ENCODE data around the gene TRAF7.
"Not testable (repeated sequence)": the region's sequence is repeated elsewhere in the genome, so short reads cannot be mapped to it uniquely, and the experiment has no call there.

DNA sequence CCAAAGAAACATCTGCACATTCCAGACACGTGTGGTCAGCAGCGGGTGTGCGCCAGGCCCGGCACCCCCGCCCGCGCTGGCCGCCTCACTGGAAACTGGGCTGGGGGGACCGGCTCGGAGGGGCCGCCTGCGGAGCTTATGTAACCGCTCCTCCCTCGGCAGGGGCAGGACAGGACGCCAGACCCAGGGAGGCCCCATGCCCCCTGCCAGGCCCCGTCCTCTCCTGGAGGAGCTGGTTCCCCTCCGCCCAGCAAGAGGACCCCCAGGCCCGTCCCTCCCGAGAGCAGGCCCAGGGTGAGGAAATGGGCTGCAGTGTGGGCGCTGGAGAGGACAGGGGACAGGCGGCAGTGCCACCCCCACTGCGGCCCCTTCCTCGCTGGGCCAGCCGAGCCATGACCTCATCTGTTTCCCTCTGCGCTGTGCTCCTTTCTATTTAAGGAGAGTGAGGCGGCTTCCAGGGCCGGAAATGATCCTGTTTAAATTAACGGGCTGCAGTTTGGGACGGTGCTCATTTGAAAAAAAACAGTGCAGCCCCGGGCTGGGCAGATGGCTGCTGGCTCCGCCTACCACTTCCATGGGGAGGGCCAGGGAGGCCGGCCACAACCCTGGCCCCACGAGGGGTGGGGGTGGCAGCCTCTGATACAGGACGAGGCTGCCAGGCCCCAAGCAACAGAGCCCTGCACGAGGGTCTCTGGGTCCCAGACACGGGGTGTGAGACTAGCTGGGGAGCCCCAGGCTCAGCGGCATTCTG, 30.7 kb upstream of the TRAF7 start:
- not testable (repeated sequence) for TF ChIP-seq EZH2phosphoT487 (IDR thresholded peaks at IDR 0.05; ENCODE audit: borderline replicate concordance, low read length)
- TF ChIP-seq, protein P1, sequence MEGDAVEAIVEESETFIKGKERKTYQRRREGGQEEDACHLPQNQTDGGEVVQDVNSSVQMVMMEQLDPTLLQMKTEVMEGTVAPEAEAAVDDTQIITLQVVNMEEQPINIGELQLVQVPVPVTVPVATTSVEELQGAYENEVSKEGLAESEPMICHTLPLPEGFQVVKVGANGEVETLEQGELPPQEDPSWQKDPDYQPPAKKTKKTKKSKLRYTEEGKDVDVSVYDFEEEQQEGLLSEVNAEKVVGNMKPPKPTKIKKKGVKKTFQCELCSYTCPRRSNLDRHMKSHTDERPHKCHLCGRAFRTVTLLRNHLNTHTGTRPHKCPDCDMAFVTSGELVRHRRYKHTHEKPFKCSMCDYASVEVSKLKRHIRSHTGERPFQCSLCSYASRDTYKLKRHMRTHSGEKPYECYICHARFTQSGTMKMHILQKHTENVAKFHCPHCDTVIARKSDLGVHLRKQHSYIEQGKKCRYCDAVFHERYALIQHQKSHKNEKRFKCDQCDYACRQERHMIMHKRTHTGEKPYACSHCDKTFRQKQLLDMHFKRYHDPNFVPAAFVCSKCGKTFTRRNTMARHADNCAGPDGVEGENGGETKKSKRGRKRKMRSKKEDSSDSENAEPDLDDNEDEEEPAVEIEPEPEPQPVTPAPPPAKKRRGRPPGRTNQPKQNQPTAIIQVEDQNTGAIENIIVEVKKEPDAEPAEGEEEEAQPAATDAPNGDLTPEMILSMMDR (IDR thresholded peaks at IDR 0.05; ENCODE audit: low read depth, low read length, poor library complexity, severe bottlenecking): not testable (repeated sequence)
